ENCODE measurements around the gene FOCAD. TPM values are rescaled to one million over a fixed set of nuclear protein-coding genes. Genes with fewer than 3 reads are reported as not detected.

The FOCAD gene
- total RNA-seq, 1 donor from 2014 or later = 57.2 TPM

GRCh38 chr9:20930836-20931235, 246.8 kb downstream of the FOCAD start:
- no peaks in the 10 kb centered on the region for H3K4me1 Mint-ChIP-seq (ENCODE audit: unreplicated experiment)

GRCh38 chr9:20940447-20941173, 256.6 kb downstream of the FOCAD start:
- no peak for DNase-seq (ENCODE audit: low spot score)
- TF ChIP-seq CTCF (IDR thresholded peaks at IDR 0.05; ENCODE audit: unreplicated experiment) = no peak
- Mint-ChIP-seq H3K27ac (ENCODE audit: unreplicated experiment) (no peak overlapping the region), H3K27me3 (ENCODE audit: unreplicated experiment) (no peaks in the 10 kb centered on the region), H3K4me1 (ENCODE audit: unreplicated experiment) (peaks cover 6% of the 10 kb centered on the region), H3K36me3 (ENCODE audit: low read depth, unreplicated experiment) (peaks cover 15% of the 10 kb centered on the region), H3K4me3 (ENCODE audit: unreplicated experiment) (no peak overlapping the region), H3K9me3 (ENCODE audit: unreplicated experiment) (no peaks in the 10 kb centered on the region)

More at GRCh38 chr9:20930836-20931235, 246.8 kb downstream of the FOCAD start:
- Mint-ChIP-seq H3K27ac (ENCODE audit: unreplicated experiment) (no peak overlapping the region), H3K27me3 (ENCODE audit: unreplicated experiment) (no peaks in the 10 kb centered on the region), H3K9me3 (ENCODE audit: unreplicated experiment) (no peaks in the 10 kb centered on the region), H3K4me3 (ENCODE audit: unreplicated experiment) (no peak overlapping the region), H3K36me3 (ENCODE audit: low read depth, unreplicated experiment) (peaks cover 9% of the 10 kb centered on the region)
- no peak for DNase-seq (ENCODE audit: low spot score)
- no peak for TF ChIP-seq CTCF (IDR thresholded peaks at IDR 0.05; ENCODE audit: unreplicated experiment)

GRCh38 chr9:20941174-20941690, 257.2 kb downstream of the FOCAD start:
- DNase-seq (ENCODE audit: low spot score) = peak; percentile 57
- TF ChIP-seq CTCF (IDR thresholded peaks at IDR 0.05; ENCODE audit: unreplicated experiment) = peak; percentile 81
- Mint-ChIP-seq H3K9me3 (ENCODE audit: unreplicated experiment) (no peaks in the 10 kb centered on the region), H3K4me3 (ENCODE audit: unreplicated experiment) (no peak overlapping the region), H3K27ac (ENCODE audit: unreplicated experiment) (no peak overlapping the region), H3K27me3 (ENCODE audit: unreplicated experiment) (no peaks in the 10 kb centered on the region), H3K4me1 (ENCODE audit: unreplicated experiment) (peaks cover 6% of the 10 kb centered on the region), H3K36me3 (ENCODE audit: low read depth, unreplicated experiment) (peaks cover 13% of the 10 kb centered on the region)

- H3K4me1 Mint-ChIP-seq (ENCODE audit: unreplicated experiment) = peaks cover 6% of the 10 kb centered on the region
- DNase-seq (ENCODE audit: low spot score) = no peak
- no peaks in the 10 kb centered on the region for H3K27me3 Mint-ChIP-seq (ENCODE audit: unreplicated experiment)
Observed at GRCh38 chr9:20944507-20944906, 260.4 kb downstream of the FOCAD start.

More at GRCh38 chr9:20944507-20944906, 260.4 kb downstream of the FOCAD start:
- H3K4me3 Mint-ChIP-seq (ENCODE audit: unreplicated experiment) = no peak overlapping the region
- H3K27ac Mint-ChIP-seq (ENCODE audit: unreplicated experiment) = no peak overlapping the region
- H3K36me3 Mint-ChIP-seq (ENCODE audit: low read depth, unreplicated experiment) = peaks cover 10% of the 10 kb centered on the region
- H3K9me3 Mint-ChIP-seq (ENCODE audit: unreplicated experiment) = no peaks in the 10 kb centered on the region
- no peak for TF ChIP-seq CTCF (IDR thresholded peaks at IDR 0.05; ENCODE audit: unreplicated experiment)

Measured in endothelial cell (in vitro differentiated cells).